IMR-90 (cell line): ENCODE data around the gene RIMS3. TPM values are rescaled to one million over a fixed set of nuclear protein-coding genes. Genes with fewer than 3 reads are reported as not detected.
A peak's percentile ranks its signal among the peaks of the same experiment; 100 is the strongest.

Source experiments
- ATAC-seq: fragments of 200-7000 bp; cut with Tn5 transposase; 2 replicates; pipeline ENCODE4 v1.9.1; 2020; ENCODE audit warnings: low read depth, mild to moderate bottlenecking, moderate library complexity
- BruUV-seq: library from RNA; stranded (reverse); fragments of 400-500 nt; replicated peaks from 2 replicates; lab custom pipeline; 2021; lab: Mats Ljungman, UMichigan
- CTCF ChIA-PET: fragments of 300-600 bp; formaldehyde crosslinking; extraction: SDS; loops from one replicate; lab custom pipeline; 2021; ENCODE audit warnings: antibody characterized with exemption; lab: Yijun Ruan, JAX
- POLR2A ChIA-PET: fragments of 300-600 bp; sonication (Branson Sonifier 250); formaldehyde crosslinking; loops from one replicate; lab custom pipeline; 2022; ENCODE audit warnings: antibody characterized with exemption; ENCODE audit not compliant: unreplicated experiment; lab: Charles Lee
- DNase-seq: peaks from one replicate; pipeline ENCODE4 v3.0.0; 2013
- H2AFZ ChIP-seq: replicated peaks from 2 replicates; pipeline ENCODE3; 2013; ENCODE audit warnings: low read length, mild to moderate bottlenecking; ENCODE audit not compliant: poor library complexity
- H2AK5ac ChIP-seq: 2 replicates; pipeline ENCODE4 v1.6.1; 2013; ENCODE audit warnings: low read depth, low read length, inconsistent platforms
- H2AK9ac ChIP-seq: replicated peaks from 2 replicates; pipeline ENCODE3; 2013; ENCODE audit warnings: mild to moderate bottlenecking, low read depth, low read length, moderate library complexity; ENCODE audit not compliant: poor library complexity
- H2BK120ac ChIP-seq: 2 replicates; pipeline ENCODE4 v1.6.1; 2013; ENCODE audit warnings: low read depth, low read length, inconsistent platforms
- H2BK15ac ChIP-seq: 3 replicates; pipeline ENCODE4 v1.6.1; 2013; ENCODE audit warnings: low read depth, low read length, inconsistent platforms
- H2BK20ac ChIP-seq: 2 replicates; pipeline ENCODE4 v1.6.1; 2013; ENCODE audit warnings: low read depth, mild to moderate bottlenecking, inconsistent platforms, low read length, moderate library complexity
- H2BK5ac ChIP-seq: 2 replicates; pipeline ENCODE4 v1.6.1; 2013; ENCODE audit warnings: mild to moderate bottlenecking, low read depth, low read length, inconsistent platforms; ENCODE audit not compliant: poor library complexity, severe bottlenecking
- H3K14ac ChIP-seq: replicated peaks from 2 replicates; pipeline ENCODE4 v1.6.1; 2013; ENCODE audit warnings: low read depth, low read length, inconsistent platforms
- H3K18ac ChIP-seq: 2 replicates; pipeline ENCODE4 v1.6.1; 2013; ENCODE audit warnings: low read depth, low read length, control low read depth
- H3K23ac ChIP-seq: 2 replicates; pipeline ENCODE4 v1.6.1; 2013; ENCODE audit warnings: low read depth, low read length, inconsistent platforms
- H3K27ac ChIP-seq: 2 replicates; pipeline ENCODE4 v1.5.1; 2013; ENCODE audit warnings: mild to moderate bottlenecking, control low read depth, low read length; ENCODE audit not compliant: insufficient read depth
- H3K27me3 ChIP-seq: 2 replicates; pipeline ENCODE4 v1.6.1; 2013; ENCODE audit warnings: low read length; ENCODE audit not compliant: control insufficient read depth, insufficient read depth
- H3K36me3 ChIP-seq: 2 replicates; pipeline ENCODE4 v1.6.1; 2013; ENCODE audit warnings: low read length, mixed read lengths; ENCODE audit not compliant: control insufficient read depth, insufficient read depth
- H3K4ac ChIP-seq: 2 replicates; pipeline ENCODE4 v1.6.1; 2013; ENCODE audit warnings: low read depth, low read length, inconsistent platforms
- H3K4me1 ChIP-seq: 2 replicates; pipeline ENCODE4 v1.6.1; 2013; ENCODE audit warnings: low read length, mixed read lengths; ENCODE audit not compliant: control insufficient read depth, insufficient read depth
- H3K4me2 ChIP-seq: 2 replicates; pipeline ENCODE4 v1.6.1; 2013; ENCODE audit warnings: low read depth, mild to moderate bottlenecking, control low read depth, low read length, moderate library complexity
- H3K4me3 ChIP-seq: 2 replicates; pipeline ENCODE4 v1.5.1; 2013; ENCODE audit warnings: low read depth, mild to moderate bottlenecking, control low read depth, low read length, moderate library complexity; ENCODE audit not compliant: insufficient read depth
- H3K56ac ChIP-seq: 2 replicates; pipeline ENCODE4 v1.6.1; 2013; ENCODE audit warnings: low read length, inconsistent platforms; ENCODE audit not compliant: insufficient read depth; ENCODE audit errors: extremely low read depth
- H3K79me1 ChIP-seq, 2 experiments: 2 replicates each; pipeline ENCODE4 v1.6.1; 2013; ENCODE audit warnings: low read length in 2 of 2, inconsistent platforms in 1 of 2, low read depth in 1 of 2
- H3K9ac ChIP-seq: 2 replicates; pipeline ENCODE4 v1.6.1; 2013; ENCODE audit warnings: low read depth, low read length, control low read depth
- H3K9me1 ChIP-seq: 2 replicates; pipeline ENCODE4 v1.6.1; 2013; ENCODE audit warnings: low read length, inconsistent platforms; ENCODE audit not compliant: insufficient read depth
- H3K9me3 ChIP-seq: 2 replicates; pipeline ENCODE4 v1.6.1; 2013; ENCODE audit warnings: low read length; ENCODE audit not compliant: control insufficient read depth, insufficient read depth
- H4K20me1 ChIP-seq: 2 replicates; pipeline ENCODE4 v1.6.1; 2013; ENCODE audit warnings: low read length, inconsistent platforms; ENCODE audit not compliant: insufficient read depth
- H4K5ac ChIP-seq: 2 replicates; pipeline ENCODE4 v1.6.1; 2013; ENCODE audit warnings: mild to moderate bottlenecking, low read depth, low read length, control low read depth
- H4K8ac ChIP-seq, 2 experiments: 2 replicates each; pipeline ENCODE4 v1.6.1; 2013; ENCODE audit warnings: low read depth in 2 of 2, low read length in 2 of 2, control low read depth in 1 of 2, inconsistent platforms in 1 of 2
- H4K91ac ChIP-seq: 2 replicates; pipeline ENCODE4 v1.6.1; 2013; ENCODE audit warnings: low read depth, low read length, inconsistent platforms; ENCODE audit not compliant: insufficient read depth
- CEBPB ChIP-seq: IDR thresholded peaks from 2 replicates; pipeline ENCODE4 v1.6.1; 2012; ENCODE audit warnings: low read depth, low read length, improper control_type of control experiment
- CTCF ChIP-seq: conservative IDR thresholded peaks from 2 replicates; pipeline ENCODE4 v1.5.1; 2012; ENCODE audit warnings: mild to moderate bottlenecking, low read depth, low read length, improper control_type of control experiment
- ELK1 ChIP-seq: fragments of 150-350 bp; IDR thresholded peaks from 2 replicates; pipeline ENCODE4 v1.6.1; 2016; ENCODE audit warnings: low read depth, mild to moderate bottlenecking, low read length, moderate library complexity, borderline replicate concordance
- FOS ChIP-seq: fragments of 150-350 bp; IDR thresholded peaks from 2 replicates; pipeline ENCODE4 v1.6.1; 2016; ENCODE audit warnings: low read depth, low read length
- NFE2L2 ChIP-seq: fragments of 150-350 bp; IDR thresholded peaks from 2 replicates; pipeline ENCODE4 v1.6.1; 2016; ENCODE audit warnings: low read depth, mild to moderate bottlenecking, low read length
- POLR2A ChIP-seq: IDR thresholded peaks from 2 replicates; pipeline ENCODE4 v1.6.1; 2012; ENCODE audit warnings: mild to moderate bottlenecking, low read depth, low read length
- RAD21 ChIP-seq: IDR thresholded peaks from 2 replicates; pipeline ENCODE4 v1.6.1; 2012; ENCODE audit warnings: low read length, improper control_type of control experiment
- RFX5 ChIP-seq: IDR thresholded peaks from 2 replicates; pipeline ENCODE4 v1.8.0; 2012; ENCODE audit warnings: low read depth, mild to moderate bottlenecking, low read length, moderate library complexity
- WGBS, 2 experiments: methylation state at CpG; one replicate each; pipeline versions ENCODE4 v1.1.5 to v1.1.7; 2013; ENCODE audit warnings: missing lambda C conversion rate in 2 of 2; ENCODE audit not compliant: insufficient read length in 1 of 2; ENCODE audit errors: extremely low coverage in 2 of 2; 5-methylcytosine and 5-hydroxymethylcytosine counted together
- dilution Hi-C: fragments of 300-500 bp; cut with HindIII; formaldehyde crosslinking; loops from one replicate; pipeline ENCODE4 v1.14.3; 2018; ENCODE audit warnings: low sequenced_read_pairs; ENCODE audit not compliant: unreplicated experiment
- in situ Hi-C: fragments of 300-500 bp; cut with MboI; formaldehyde crosslinking; loops from 3 replicates; pipeline ENCODE4 v1.14.3; 2019; ENCODE audit warnings: low sequenced_read_pairs, inconsistent platforms, mixed read lengths
- intact Hi-C: fragments of 100-400 bp; cut with micrococcal nuclease; formaldehyde crosslinking; loops from 2 replicates; pipeline ENCODE4 v1.10.0; 2022
- polyA plus RNA-seq, 3 experiments: library from polyadenylated mRNA; depleted of rRNA; stranded (reverse); fragments of >200 nt; gene quantifications; 2 replicates each; pipeline ENCODE4 v1.2.3, GENCODE V29; 2012; ENCODE audit warnings: low replicate concordance in 1 of 3
- total RNA-seq: library from RNA; depleted of rRNA; stranded (reverse); fragments of >200 nt; gene quantifications from 2 replicates; pipeline ENCODE4 v1.2.3, GENCODE V29; 2012

The RIMS3 gene
- total and polyA plus RNA-seq, 2 of the 4 experiments (the other 2 are of a cell fraction): 0.10 to 0.36 TPM

DNA sequence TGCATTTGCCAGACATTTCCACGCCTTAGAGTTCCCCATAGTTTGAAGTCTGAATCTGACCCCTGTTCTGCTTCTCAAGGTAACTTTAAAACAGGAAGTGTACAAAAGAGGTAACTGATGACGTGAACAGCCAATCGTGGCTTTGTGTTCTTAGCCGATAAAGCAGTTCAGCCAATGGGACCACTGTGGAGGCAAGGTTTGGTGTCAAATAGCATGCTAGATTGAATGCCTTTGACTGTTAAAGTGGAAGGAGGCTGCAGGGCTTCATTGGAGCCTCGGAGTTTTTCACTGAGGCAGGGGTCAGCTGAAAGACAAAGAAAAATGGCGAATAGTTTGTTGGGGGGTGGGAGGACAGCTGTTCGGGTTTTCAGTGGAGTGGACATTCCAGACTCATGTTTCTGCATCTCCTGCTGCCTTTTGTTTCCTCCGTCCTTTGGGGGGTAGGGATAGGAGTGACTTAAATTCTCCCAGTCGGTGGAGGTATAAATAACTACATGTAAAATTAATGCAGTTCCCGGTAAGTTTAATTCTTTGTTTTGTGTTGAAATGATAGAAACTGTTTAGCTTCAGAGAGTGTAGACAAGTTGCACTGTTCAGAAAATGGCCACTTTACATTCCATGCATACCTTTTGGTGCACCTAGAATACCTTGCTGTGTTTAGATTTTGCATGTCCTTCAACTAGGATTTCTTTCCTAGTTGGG is 43.8 kb upstream of the RIMS3 start:
- DNase-seq: peak; percentile 97
- peak overlapping the region; percentile 96 for H3K14ac ChIP-seq
- H4K8ac ChIP-seq: peak overlapping the region; percentile 54 to 99
- ChIA-PET CTCF (interaction anchor here (0.6 kb wide), 1 partner anchor 262 kb away, joined by 3 read pairs; no protein-coding TSS in a partner anchor), POLR2A (interaction anchor here (0.6 to 1.4 kb wide), 2 partner anchors 17 to 20 kb away, joined by 3 read pairs; partner anchors contain the start of gene NFYC)
- peak overlapping the region; percentile 71; the same call in 1 of the 2 replicates for H2BK20ac ChIP-seq
- H2BK5ac ChIP-seq: peak overlapping the region; percentile 97
- ATAC-seq: peak; percentile 98
- peak overlapping the region; percentile 78 for H3K9ac ChIP-seq
- peaks cover 5% of the 10 kb centered on the region for H3K9me1 ChIP-seq
- H3K56ac ChIP-seq: peak overlapping the region; percentile 91; the same call in 1 of the 2 replicates
- TF ChIP-seq CTCF (no peak), RFX5 (no peak), POLR2A (no peak), RAD21 (no peak), ELK1 (no peak), CEBPB (no peak), FOS (peak; percentile 67; the same call in 1 of the 2 replicates), NFE2L2 (no peak)
- H3K23ac ChIP-seq: peak overlapping the region; percentile 88; the same call in 1 of the 2 replicates
- H3K27me3 ChIP-seq: no peaks in the 10 kb centered on the region
- in situ Hi-C loops: no loop called here
- peak overlapping the region; percentile 91 for H2BK120ac ChIP-seq
- no peaks in the 10 kb centered on the region for H3K9me3 ChIP-seq
- peak overlapping the region; percentile 86 for H2AFZ ChIP-seq
- no peaks in the 10 kb centered on the region for H4K20me1 ChIP-seq
- 0 out of 2 replicates have a peak overlapping the region, but pooled peaks have one; percentile 6 for H2AK5ac ChIP-seq
- peak overlapping the region; percentile 72; the same call in 1 of the 3 replicates for H2BK15ac ChIP-seq
- H4K5ac ChIP-seq: peak overlapping the region; percentile 94
- BruUV-seq: no TSS peak
- peak overlapping the region; percentile 42 for H2AK9ac ChIP-seq
- peak overlapping the region; percentile 74 for H3K4me3 ChIP-seq
- peaks cover 3% of the 10 kb centered on the region for H3K4me1 ChIP-seq
- peak overlapping the region; percentile 93 for H4K91ac ChIP-seq
- H3K36me3 ChIP-seq: no peaks in the 10 kb centered on the region
- dilution Hi-C loops: no loop called here
- H3K18ac ChIP-seq: peak overlapping the region; percentile 89
- peak overlapping the region; percentile 95 for H3K4me2 ChIP-seq
- 0% methylated on average over 2 of the region's 10 CpGs; no CpG with 5 or more reads in 1 of the 2 experiments for WGBS, 2 experiments
- H3K4ac ChIP-seq: peak overlapping the region; percentile 94
- peaks cover 33 to 57% of the 10 kb centered on the region in 2 experiments for H3K79me1 ChIP-seq
- intact Hi-C loops: no loop called here
- peak overlapping the region; percentile 83 for H3K27ac ChIP-seq
